BE2C (cell line): ENCODE measurements around the gene UGT2A1.

ENCODE experiments used
- DNase-seq: peaks from one replicate; pipeline ENCODE4 v3.0.0-alpha.2; 2020
- H3K27me3 ChIP-seq: fragments of 250-450 bp; sonication (Bioruptor Pico); 2 replicates; pipeline ENCODE4 v1.5.1; 2020; ENCODE audit warnings: mild to moderate bottlenecking
- H3K36me3 ChIP-seq: fragments of 250-450 bp; sonication (Bioruptor Pico); 2 replicates; pipeline ENCODE4 v1.5.1; 2020; ENCODE audit warnings: mild to moderate bottlenecking
- H3K4me1 ChIP-seq: fragments of 250-450 bp; sonication (Bioruptor Pico); 2 replicates; pipeline ENCODE4 v1.5.1; 2020
- H3K4me3 ChIP-seq: 2 replicates; pipeline ENCODE4 v1.5.1; 2011; ENCODE audit warnings: low read depth, low read length
- H3K9me3 ChIP-seq: fragments of 250-450 bp; sonication (Bioruptor Pico); 2 replicates; pipeline ENCODE4 v1.5.1; 2020
- TF ChIP-seq, protein P1 (sequence below): IDR thresholded peaks from 2 replicates; pipeline ENCODE4 v1.5.1; 2012; ENCODE audit warnings: mild to moderate bottlenecking, low read depth, low read length

Gene UGT2A1

DNA sequence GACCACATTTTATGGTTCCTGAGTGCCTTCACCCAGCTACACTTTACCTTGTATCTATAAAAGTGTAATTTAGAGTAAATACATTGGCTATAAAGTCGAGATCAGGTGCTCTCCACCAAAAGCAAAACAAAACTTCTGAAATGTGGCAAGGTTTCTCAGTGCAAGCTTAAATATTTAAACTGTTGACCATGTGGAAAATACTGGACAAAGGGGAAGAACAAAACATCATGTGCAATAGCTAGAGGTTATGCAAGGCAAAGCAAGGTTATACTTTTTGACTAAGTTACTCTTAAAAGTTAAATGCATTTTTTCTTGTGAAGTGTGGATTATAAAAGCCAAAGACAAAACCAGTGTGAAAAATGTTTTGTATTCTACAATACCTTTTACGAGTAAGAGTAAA, 69.5 kb downstream of the UGT2A1 start:
- Histone ChIP-seq H3K4me1 (no peaks in the 10 kb centered on the region), H3K4me3 (no peak overlapping the region), H3K27me3 (no peaks in the 10 kb centered on the region), H3K9me3 (no peaks in the 10 kb centered on the region), H3K36me3 (no peaks in the 10 kb centered on the region)
- TF ChIP-seq, protein P1, sequence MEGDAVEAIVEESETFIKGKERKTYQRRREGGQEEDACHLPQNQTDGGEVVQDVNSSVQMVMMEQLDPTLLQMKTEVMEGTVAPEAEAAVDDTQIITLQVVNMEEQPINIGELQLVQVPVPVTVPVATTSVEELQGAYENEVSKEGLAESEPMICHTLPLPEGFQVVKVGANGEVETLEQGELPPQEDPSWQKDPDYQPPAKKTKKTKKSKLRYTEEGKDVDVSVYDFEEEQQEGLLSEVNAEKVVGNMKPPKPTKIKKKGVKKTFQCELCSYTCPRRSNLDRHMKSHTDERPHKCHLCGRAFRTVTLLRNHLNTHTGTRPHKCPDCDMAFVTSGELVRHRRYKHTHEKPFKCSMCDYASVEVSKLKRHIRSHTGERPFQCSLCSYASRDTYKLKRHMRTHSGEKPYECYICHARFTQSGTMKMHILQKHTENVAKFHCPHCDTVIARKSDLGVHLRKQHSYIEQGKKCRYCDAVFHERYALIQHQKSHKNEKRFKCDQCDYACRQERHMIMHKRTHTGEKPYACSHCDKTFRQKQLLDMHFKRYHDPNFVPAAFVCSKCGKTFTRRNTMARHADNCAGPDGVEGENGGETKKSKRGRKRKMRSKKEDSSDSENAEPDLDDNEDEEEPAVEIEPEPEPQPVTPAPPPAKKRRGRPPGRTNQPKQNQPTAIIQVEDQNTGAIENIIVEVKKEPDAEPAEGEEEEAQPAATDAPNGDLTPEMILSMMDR = no peak
- no peak for DNase-seq

DNA sequence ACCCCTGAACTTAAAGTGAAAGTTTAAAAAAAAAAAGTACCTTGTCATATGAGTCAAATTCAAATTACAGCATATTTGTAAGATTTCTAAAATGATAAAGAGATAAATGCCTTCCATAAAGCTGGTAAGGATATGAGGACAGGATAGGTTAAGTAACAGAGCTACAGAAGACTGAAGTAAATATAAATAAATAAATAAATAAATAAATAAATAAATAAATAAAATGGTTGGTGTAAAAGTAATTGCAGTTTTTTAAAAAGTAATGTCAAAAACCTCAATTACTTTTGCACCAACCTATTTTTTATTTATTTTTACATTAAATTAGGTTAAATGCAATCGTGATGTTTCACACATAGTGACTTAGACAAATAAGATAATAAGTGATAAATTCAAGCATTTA, 75.8 kb downstream of the UGT2A1 start:
- Histone ChIP-seq H3K4me3 (no peak overlapping the region), H3K27me3 (no peaks in the 10 kb centered on the region), H3K4me1 (no peaks in the 10 kb centered on the region), H3K36me3 (no peaks in the 10 kb centered on the region), H3K9me3 (no peaks in the 10 kb centered on the region)
- TF ChIP-seq, protein P1 = no peak
- DNase-seq = no peak

DNA sequence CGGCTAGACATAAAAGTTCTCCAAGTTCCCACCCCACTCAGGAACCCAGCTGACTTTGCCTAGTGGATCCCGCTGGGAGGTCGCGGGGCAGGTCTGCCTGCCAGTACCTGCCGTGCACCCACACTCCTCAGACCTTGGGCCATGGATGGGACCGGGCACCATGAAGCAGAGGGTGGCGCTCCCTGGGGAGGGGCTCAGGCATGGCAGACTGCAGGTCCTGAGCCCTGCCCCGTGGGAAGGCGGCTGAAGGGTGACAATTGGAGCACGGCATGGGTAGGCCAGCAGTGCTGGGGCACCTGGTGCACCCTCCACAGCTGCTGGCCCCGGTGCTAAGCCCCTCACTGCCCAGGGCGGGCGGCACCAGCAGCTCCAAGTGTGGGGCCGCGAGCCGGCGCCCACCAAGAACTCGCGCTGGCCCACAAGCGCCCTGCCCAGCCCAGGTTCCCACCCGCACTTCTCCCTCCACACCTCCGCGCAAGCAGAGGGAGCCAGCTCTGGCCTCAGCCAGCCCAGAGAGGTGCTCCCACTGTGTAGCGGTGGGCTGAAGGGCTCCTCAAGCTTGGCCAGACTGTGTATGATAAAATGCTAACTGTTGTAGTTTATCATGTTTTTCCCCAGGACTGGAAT, 76.7 kb downstream of the UGT2A1 start:
- Histone ChIP-seq H3K36me3 (no peaks in the 10 kb centered on the region), H3K9me3 (no peaks in the 10 kb centered on the region)
- TF ChIP-seq, protein P1 = no peak

DNA sequence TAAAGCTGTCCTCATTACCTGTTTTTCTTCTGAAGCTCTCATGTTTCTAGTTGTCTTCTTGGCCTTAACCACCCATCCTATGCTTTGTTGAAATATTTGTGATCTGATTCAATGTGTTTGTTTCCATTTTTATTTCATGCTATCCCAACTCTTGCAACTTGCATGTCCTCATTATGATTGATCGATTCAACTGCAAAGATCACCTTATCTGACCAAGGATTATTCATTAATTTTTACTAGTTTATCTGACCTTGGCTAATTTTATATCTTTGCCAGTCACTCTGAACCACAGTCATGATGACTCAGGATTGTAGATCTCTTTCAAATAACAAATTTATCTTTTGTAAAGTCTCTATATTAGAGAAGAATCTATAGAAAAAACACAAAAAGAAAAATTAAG, 84.3 kb downstream of the UGT2A1 start:
- TF ChIP-seq, protein P1 = no peak
- Histone ChIP-seq H3K9me3 (no peaks in the 10 kb centered on the region), H3K36me3 (no peaks in the 10 kb centered on the region), H3K4me1 (no peaks in the 10 kb centered on the region), H3K27me3 (no peaks in the 10 kb centered on the region), H3K4me3 (no peak overlapping the region)
- no peak for DNase-seq

More for the DNA sequence above, 76.7 kb downstream of the UGT2A1 start:
- Histone ChIP-seq H3K4me3 (no peak overlapping the region), H3K27me3 (no peaks in the 10 kb centered on the region), H3K4me1 (no peaks in the 10 kb centered on the region)
- DNase-seq = no peak

DNA sequence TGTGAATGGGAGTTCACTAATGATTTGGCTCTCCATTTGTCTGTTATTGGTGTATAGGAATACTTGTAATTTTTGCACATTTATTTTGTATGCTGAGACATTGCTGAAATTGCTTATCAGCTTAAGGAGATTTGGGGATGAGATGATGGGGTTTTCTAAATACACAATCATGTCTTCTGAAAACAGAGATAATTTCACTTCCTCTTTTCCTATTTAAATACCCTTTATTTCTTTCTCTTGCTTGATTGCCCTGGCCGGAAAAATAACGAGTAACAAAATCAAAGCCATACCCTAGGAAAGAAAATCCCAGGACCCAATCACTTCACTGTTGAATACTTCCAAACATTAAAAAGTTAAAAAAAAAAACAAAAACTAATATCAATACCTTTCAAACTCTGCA, 89.6 kb downstream of the UGT2A1 start:
- no peak for DNase-seq
- TF ChIP-seq, protein P1 = no peak
- Histone ChIP-seq H3K4me1 (no peaks in the 10 kb centered on the region), H3K4me3 (no peak overlapping the region), H3K27me3 (no peaks in the 10 kb centered on the region), H3K36me3 (no peaks in the 10 kb centered on the region), H3K9me3 (no peaks in the 10 kb centered on the region)

DNA sequence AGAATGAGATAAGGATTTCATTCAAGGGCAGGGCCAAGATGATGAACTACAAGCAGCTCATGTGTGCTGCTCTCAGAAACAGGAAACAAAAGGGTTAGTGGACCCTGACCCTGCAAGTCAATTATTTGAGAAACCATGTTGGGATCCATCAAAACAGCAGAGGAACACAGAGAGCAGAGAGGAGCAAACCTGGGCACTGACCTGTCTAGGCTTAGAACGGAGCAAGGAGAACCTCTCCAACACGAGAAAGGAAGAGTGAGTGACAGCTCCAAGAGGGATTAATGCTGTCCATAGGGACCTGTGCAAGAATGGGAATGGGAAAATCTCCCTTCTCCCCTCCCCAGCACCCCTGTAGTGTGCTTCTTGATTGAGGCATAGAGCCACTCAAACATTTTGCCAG, 103.4 kb downstream of the UGT2A1 start:
- H3K27me3 ChIP-seq = no peaks in the 10 kb centered on the region
- no peaks in the 10 kb centered on the region for H3K9me3 ChIP-seq
- H3K36me3 ChIP-seq = no peaks in the 10 kb centered on the region
- TF ChIP-seq, protein P1 = no peak
- H3K4me1 ChIP-seq = no peaks in the 10 kb centered on the region
- H3K4me3 ChIP-seq = no peak overlapping the region
- DNase-seq = no peak
